Measurements from ENCODE around the gene POP7.

DNA sequence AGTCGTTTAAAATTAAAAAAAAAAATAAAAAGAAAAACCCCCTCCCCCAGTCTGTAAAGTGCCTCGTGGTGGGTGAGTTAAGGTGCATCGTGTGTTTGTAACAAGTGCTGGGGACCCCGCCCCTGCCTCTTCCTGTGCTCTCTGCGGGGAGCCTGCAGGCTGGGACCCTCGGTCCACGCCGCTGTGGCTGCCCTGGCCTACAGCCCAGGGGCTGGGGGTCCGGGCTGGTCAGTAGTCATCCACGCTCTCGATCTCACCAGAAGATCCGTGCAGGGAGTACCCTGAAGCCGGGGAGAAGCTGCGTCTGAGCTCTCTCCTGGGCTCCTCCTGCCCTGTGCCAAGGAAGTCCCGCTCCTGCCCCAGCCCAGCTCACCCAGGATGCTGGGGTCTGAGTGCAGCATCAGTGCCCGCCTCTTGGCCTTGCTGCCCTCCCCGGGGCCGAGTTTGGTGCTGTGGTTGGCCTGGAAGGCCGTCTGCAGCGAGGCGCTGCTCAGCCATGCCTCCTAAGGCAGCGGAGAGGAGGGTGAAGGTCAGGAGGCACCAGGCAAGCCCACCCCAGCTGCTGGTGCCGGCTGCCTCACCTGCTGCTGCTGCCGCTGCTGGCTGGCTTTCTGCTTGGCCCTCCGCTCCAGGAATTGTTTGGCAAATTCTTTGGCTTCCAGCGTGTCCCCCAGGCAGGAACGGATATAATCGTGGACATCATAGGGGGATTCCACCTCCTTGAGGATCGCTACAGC is 24.3 kb upstream of the POP7 start:
- TF ChIP-seq CTCF (conservative IDR thresholded peaks at IDR 0.05; ENCODE audit: low read depth, low read length) (no peak), POLR2A (IDR thresholded peaks at IDR 0.05; ENCODE audit: low read depth, low read length) (no peak), SMC3 (IDR thresholded peaks at IDR 0.05; ENCODE audit: low read depth, low read length) (no peak), BHLHE40 (IDR thresholded peaks at IDR 0.05; ENCODE audit: low read depth, low read length) (no peak), RAD21 (IDR thresholded peaks at IDR 0.05; ENCODE audit: low read length) (no peak), RCOR1 (IDR thresholded peaks at IDR 0.05; ENCODE audit: insufficient replicate concordance, low read length) (no peak), RFX5 (IDR thresholded peaks at IDR 0.05; ENCODE audit: low read depth, low read length) (no peak), NFE2L2 (IDR thresholded peaks at IDR 0.05; ENCODE audit: low read depth, low read length) (no peak), MXI1 (IDR thresholded peaks at IDR 0.05; ENCODE audit: borderline replicate concordance, low read depth, low read length) (no peak), MAFK (IDR thresholded peaks at IDR 0.05; ENCODE audit: low read depth, low read length) (no peak), FOS (IDR thresholded peaks at IDR 0.05; ENCODE audit: low read depth, low read length) (no peak), CEBPB (IDR thresholded peaks at IDR 0.05; ENCODE audit: low read depth, low read length) (no peak)
- TF ChIP-seq, protein P1, sequence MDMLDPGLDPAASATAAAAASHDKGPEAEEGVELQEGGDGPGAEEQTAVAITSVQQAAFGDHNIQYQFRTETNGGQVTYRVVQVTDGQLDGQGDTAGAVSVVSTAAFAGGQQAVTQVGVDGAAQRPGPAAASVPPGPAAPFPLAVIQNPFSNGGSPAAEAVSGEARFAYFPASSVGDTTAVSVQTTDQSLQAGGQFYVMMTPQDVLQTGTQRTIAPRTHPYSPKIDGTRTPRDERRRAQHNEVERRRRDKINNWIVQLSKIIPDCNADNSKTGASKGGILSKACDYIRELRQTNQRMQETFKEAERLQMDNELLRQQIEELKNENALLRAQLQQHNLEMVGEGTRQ (IDR thresholded peaks at IDR 0.05; ENCODE audit: low read depth, low read length), result no peak

Measured in IMR-90 (cell line).